ENCODE results near the gene ADGRD2. TPM values are rescaled to one million over a fixed set of nuclear protein-coding genes. Genes with fewer than 3 reads are reported as not detected.

Gene ADGRD2
- total and polyA plus RNA-seq, 2 of the 13 experiments (the other 11 are each of a cell fraction or from before 2014, with no cell fraction given), result not detected

GRCh38 chr9:124507880-124508423, 57.7 kb downstream of the ADGRD2 start (continued):
- TF ChIP-seq MLXIP (CRISPR knock-in tag; IDR thresholded peaks at IDR 0.05; ENCODE audit: borderline replicate concordance) (no peak), ZNF607 (CRISPR knock-in tag; IDR thresholded peaks at IDR 0.05; ENCODE audit: borderline replicate concordance) (no peak), THAP8 (CRISPR knock-in tag; IDR thresholded peaks at IDR 0.05; ENCODE audit: borderline replicate concordance) (0 out of 2 replicates have a peak, but pooled peaks have one; percentile 34), ZNF660 (CRISPR knock-in tag; IDR thresholded peaks at IDR 0.05; ENCODE audit: borderline replicate concordance, low read depth) (no peak), NKX3-1 (CRISPR knock-in tag; IDR thresholded peaks at IDR 0.05) (no peak), ZNF883 (CRISPR knock-in tag; IDR thresholded peaks at IDR 0.05; ENCODE audit: not compliant biosample characterization) (no peak), HNRNPH1 (optimal IDR thresholded peaks at IDR 0.05; ENCODE audit: low read depth, low read length) (no peak), HNRNPLL (IDR thresholded peaks at IDR 0.05; ENCODE audit: low read depth, low read length, poor library complexity, severe bottlenecking) (no peak), ZBTB46 (CRISPR knock-in tag; IDR thresholded peaks at IDR 0.05; ENCODE audit: borderline replicate concordance) (no peak), ZNF235 (CRISPR knock-in tag; IDR thresholded peaks at IDR 0.05; ENCODE audit: borderline replicate concordance) (no peak), ZNF564 (CRISPR knock-in tag; IDR thresholded peaks at IDR 0.05) (peak; percentile 59; the same call in 1 of the 2 replicates), RCOR2 (CRISPR knock-in tag; IDR thresholded peaks at IDR 0.05) (no peak), HOXA9 (CRISPR knock-in tag; IDR thresholded peaks at IDR 0.05; ENCODE audit: borderline replicate concordance) (no peak), ZNF280B (CRISPR knock-in tag; IDR thresholded peaks at IDR 0.05; ENCODE audit: borderline replicate concordance) (peak; percentile 54; the same call in 1 of the 2 replicates), ZNF704 (CRISPR knock-in tag; IDR thresholded peaks at IDR 0.05; ENCODE audit: borderline replicate concordance) (0 out of 2 replicates have a peak, but pooled peaks have one; percentile 26), ZNF329 (CRISPR knock-in tag; IDR thresholded peaks at IDR 0.05; ENCODE audit: low read depth) (0 out of 2 replicates have a peak, but pooled peaks have one; percentile 59), ZFP36L1 (CRISPR knock-in tag; IDR thresholded peaks at IDR 0.05) (no peak), MXD3 (CRISPR knock-in tag; IDR thresholded peaks at IDR 0.05) (no peak), GABPB1 (CRISPR knock-in tag; IDR thresholded peaks at IDR 0.05) (no peak; the same call in 1 of the 2 replicates)

Measured in HepG2 (cell line).